Thoracic aorta (tissue), 2 donors: ENCODE measurements around the gene DZIP3. TPM values are rescaled to one million over a fixed set of nuclear protein-coding genes. Genes with fewer than 3 reads are reported as not detected.

Experiments used
- ATAC-seq: fragments of 150-250 bp; one replicate; pipeline ENCODE4 v1.8.0; 2017; ENCODE audit warnings: low read depth; ENCODE audit not compliant: insufficient number of reproducible peaks, low FRiP score
- DNase-seq: peaks from one replicate; pipeline ENCODE4 v3.0.0-alpha.2; 2020; ENCODE audit warnings: low spot score
- H3K27ac ChIP-seq, 2 donors: fragments of 200-600 bp; sonication (generic); 1 replicate in 1 of 2; 2 replicates in 1 of 2; pipeline ENCODE4 v1.5.1; 2016; ENCODE audit warnings: mild to moderate bottlenecking in 2 of 2, moderate library complexity in 2 of 2
- H3K27me3 ChIP-seq: fragments of 200-600 bp; sonication (generic); replicated peaks from 2 replicates; pipeline ENCODE4 v1.6.0; 2016; ENCODE audit warnings: mild to moderate bottlenecking; ENCODE audit not compliant: insufficient read depth
- H3K36me3 ChIP-seq: fragments of 200-600 bp; sonication (generic); one replicate; pipeline ENCODE4 v1.5.1; 2016
- H3K4me1 ChIP-seq, 2 donors: fragments of 200-600 bp; sonication (generic); 1 replicate in 1 of 2; 2 replicates in 1 of 2; pipeline versions ENCODE4 v1.5.1 to v1.6.0; 2016; ENCODE audit warnings: low read depth in 2 of 2, mild to moderate bottlenecking in 1 of 2; ENCODE audit not compliant: control insufficient read depth in 1 of 2
- H3K4me3 ChIP-seq: fragments of 200-600 bp; sonication (generic); 2 replicates; pipeline ENCODE4 v1.5.1; 2016; ENCODE audit warnings: mild to moderate bottlenecking
- H3K9me3 ChIP-seq: fragments of 200-600 bp; sonication (generic); 2 replicates; pipeline ENCODE4 v1.5.1; 2016
- total RNA-seq, 2 donors: library from RNA; depleted of rRNA; stranded (reverse); fragments of >200 nt; gene quantifications; one replicate each; pipeline versions ENCODE4 v1.1.0 to v1.2.3, GENCODE V29; 2016
- TF ChIP-seq, protein P1 (sequence below): fragments of 200-600 bp; sonication (generic); IDR thresholded peaks from one replicate; pipeline ENCODE4 v1.5.1; 2019; ENCODE audit warnings: antibody characterized with exemption

Gene DZIP3
- total RNA-seq, 2 donors from 2014 or later = 9.3 to 10.2 TPM

DNA sequence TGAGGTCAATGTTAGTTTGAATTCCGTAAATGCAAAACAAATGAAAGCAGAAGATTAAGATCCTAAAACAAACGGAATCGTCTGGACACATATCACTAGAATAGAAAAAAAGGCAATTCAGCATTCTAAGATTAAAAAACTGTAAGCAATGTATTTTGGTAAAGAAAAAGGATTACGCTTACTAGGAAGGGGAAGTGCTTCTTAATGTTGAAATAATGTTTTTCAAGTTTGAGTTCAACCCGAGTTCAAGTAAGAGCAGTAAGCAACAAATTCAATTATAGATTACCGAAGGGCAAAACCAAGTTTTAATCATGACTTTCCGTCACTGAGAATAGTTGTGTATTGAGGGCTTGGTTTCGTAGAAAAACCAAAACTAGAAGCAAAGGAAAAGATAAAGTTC is 921 bp upstream of the DZIP3 start:
- no peaks in the 10 kb centered on the region for H3K9me3 ChIP-seq
- peaks cover 10 to 16% of the 10 kb centered on the region in 2 donors for H3K4me1 ChIP-seq
- ATAC-seq (no peak), DNase-seq (no peak)
- H3K27ac ChIP-seq = no peak overlapping the region
- no peaks in the 10 kb centered on the region for H3K27me3 ChIP-seq
- no peaks in the 10 kb centered on the region for H3K36me3 ChIP-seq
- TF ChIP-seq, protein P1, sequence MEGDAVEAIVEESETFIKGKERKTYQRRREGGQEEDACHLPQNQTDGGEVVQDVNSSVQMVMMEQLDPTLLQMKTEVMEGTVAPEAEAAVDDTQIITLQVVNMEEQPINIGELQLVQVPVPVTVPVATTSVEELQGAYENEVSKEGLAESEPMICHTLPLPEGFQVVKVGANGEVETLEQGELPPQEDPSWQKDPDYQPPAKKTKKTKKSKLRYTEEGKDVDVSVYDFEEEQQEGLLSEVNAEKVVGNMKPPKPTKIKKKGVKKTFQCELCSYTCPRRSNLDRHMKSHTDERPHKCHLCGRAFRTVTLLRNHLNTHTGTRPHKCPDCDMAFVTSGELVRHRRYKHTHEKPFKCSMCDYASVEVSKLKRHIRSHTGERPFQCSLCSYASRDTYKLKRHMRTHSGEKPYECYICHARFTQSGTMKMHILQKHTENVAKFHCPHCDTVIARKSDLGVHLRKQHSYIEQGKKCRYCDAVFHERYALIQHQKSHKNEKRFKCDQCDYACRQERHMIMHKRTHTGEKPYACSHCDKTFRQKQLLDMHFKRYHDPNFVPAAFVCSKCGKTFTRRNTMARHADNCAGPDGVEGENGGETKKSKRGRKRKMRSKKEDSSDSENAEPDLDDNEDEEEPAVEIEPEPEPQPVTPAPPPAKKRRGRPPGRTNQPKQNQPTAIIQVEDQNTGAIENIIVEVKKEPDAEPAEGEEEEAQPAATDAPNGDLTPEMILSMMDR = no peak
- peak overlapping the region; percentile 89 for H3K4me3 ChIP-seq

DNA sequence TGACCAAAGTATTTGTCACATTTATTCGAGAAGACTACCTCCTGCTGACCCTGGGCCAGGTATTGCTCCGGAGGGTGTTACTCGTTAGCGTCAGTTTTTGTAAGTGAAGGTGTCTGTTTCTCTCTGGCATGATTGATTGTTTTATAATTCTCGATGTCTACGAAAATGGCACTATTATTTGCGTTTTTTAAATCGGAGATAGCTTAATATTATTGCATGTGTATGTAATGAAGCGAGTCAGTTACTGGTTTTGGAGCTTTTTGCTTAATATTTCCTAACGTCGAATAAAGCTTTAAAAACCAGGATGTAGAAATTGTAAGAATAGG is 439 bp downstream of the DZIP3 start:
- Histone ChIP-seq H3K27me3 (no peaks in the 10 kb centered on the region), H3K4me3 (peak overlapping the region; percentile 89), H3K36me3 (no peaks in the 10 kb centered on the region), H3K27ac (peak overlapping the region; percentile 90 to 94), H3K4me1 (peaks cover 10 to 16% of the 10 kb centered on the region in 2 donors), H3K9me3 (no peaks in the 10 kb centered on the region)
- no peak for DNase-seq
- TF ChIP-seq, protein P1 = peak; percentile 3
- no peak for ATAC-seq

DNA sequence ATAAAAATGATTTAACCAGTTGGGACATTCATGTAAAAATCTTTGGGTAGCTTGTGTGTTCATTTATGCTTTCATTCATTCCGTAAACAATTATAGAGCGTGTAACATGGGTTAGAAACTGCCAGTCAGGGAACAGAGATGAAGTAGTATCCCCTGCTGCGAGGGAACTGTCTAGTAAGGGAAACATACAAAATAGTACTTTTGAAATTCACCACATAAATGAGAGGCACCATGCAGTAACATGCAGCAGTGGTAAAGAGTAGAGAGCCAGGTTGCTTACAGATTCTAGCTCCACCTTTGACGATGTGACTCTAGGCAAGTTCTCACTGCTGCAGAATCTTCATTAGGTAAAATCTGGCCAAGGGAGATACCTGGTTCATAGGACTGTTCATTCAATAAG is 938 bp downstream of the DZIP3 start:
- no peak overlapping the region for H3K27ac ChIP-seq
- H3K36me3 ChIP-seq = no peaks in the 10 kb centered on the region
- H3K4me3 ChIP-seq = peak overlapping the region; percentile 89
- TF ChIP-seq, protein P1 = no peak
- peaks cover 10 to 16% of the 10 kb centered on the region in 2 donors for H3K4me1 ChIP-seq
- H3K9me3 ChIP-seq = no peaks in the 10 kb centered on the region
- no peaks in the 10 kb centered on the region for H3K27me3 ChIP-seq
- no peak for DNase-seq
- no peak for ATAC-seq

DNA sequence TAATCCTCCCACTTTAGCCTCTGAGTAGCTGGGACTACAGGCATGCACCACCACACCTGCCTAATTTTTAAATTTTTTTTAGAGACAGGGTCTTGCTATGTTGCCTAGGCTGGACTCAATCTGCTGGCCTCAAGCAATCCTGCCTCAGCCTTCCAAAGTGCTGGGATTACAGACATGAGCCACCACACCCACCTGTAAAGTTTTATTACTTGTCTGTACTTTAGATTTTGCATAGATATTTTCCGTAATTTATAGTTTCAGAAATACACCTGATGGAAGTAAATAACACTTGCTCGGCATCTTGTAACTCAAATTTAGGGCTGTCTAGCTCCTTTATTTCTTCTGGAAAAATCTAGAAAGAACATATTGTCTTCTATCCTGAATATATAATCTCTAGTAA is 5.8 kb downstream of the DZIP3 start:
- TF ChIP-seq, protein P1 = no peak
- ATAC-seq = no peak
- no peaks in the 10 kb centered on the region for H3K27me3 ChIP-seq
- no peak overlapping the region for H3K27ac ChIP-seq
- DNase-seq = no peak
- H3K9me3 ChIP-seq = no peaks in the 10 kb centered on the region
- H3K4me3 ChIP-seq = no peak overlapping the region
- H3K36me3 ChIP-seq = no peaks in the 10 kb centered on the region
- H3K4me1 ChIP-seq = peaks cover 6 to 10% of the 10 kb centered on the region in 2 donors

DNA sequence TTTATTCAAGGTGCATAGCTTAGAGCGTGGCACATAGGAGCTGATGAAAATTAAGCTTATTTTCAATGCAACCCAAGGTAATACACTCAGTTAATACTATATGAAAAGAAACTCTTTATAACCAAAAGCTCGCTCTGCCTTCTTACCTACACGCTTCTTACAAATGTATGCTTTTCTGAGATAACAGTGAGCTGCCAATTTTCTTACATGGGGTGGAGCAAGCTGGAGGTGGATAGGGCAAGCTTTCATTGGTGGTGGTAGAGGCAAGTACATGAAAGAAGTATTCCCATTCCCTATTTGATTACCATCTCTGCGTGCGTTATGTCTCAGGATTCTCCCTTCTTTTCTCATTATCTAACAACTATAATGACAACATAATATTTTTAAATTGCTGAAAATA is 8.9 kb downstream of the DZIP3 start:
- no peak overlapping the region for H3K4me3 ChIP-seq
- no peaks in the 10 kb centered on the region for H3K9me3 ChIP-seq
- DNase-seq (no peak), ATAC-seq (no peak)
- no peaks in the 10 kb centered on the region for H3K36me3 ChIP-seq
- TF ChIP-seq, protein P1 = no peak
- H3K27ac ChIP-seq = no peak overlapping the region
- H3K27me3 ChIP-seq = no peaks in the 10 kb centered on the region
- H3K4me1 ChIP-seq = no peaks in the 10 kb centered on the region
